CD4-positive, alpha-beta T cell treated with Interferon alpha-2 for 1 hour (primary cell): ENCODE data around the gene KCNQ5.

ENCODE experiments used
- DNase-seq, 2 donors: peaks; one replicate each; pipeline ENCODE4 v3.0.0-alpha.2; 2020 to 2022

KCNQ5 gene

DNA sequence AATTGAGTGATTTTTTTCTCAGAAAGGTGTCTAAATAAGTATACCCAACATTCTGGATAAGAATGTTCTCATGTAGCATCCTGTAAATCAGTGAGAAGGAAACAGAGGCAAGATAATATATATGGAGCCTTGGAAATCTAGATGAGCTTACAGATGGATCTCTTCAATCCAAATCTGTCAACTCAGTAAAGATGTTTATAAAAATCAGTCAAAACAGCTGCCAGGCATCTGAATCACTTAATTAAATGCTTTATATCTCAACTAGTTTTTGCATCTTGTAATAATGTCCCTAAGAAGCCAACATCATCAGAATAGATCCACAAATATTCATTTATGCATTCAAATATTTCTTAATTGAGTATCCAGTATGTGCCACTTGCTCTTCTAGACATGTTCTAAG lies 303.3 kb downstream of the KCNQ5 start:
- DNase-seq, result no peak

DNA sequence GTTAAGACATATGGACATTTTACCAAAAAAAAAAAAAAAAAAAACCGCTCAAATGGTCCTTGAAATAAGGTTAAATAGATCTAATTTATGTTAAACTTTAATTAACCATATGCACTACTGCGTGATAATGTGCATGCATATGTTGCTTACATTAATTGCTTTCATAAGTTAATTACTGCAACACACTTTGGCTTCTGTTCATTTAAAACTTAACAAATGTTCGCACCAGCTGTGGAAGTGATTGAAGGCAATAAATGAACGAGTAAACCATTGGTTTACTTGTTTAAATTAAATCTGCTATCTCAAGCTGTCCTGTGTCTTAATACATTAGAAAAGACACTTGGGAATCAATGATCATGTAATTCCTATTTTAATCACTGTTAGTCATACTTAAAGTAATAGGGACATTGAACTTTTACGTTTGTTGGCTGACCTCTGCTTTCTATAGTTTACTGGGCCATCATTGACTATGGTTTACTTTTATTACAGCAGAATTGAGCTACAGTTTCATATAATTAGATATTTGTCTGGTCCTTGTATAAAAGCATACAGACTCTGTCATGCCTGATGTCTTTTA lies 308.8 kb downstream of the KCNQ5 start:
- no peak for DNase-seq

DNA sequence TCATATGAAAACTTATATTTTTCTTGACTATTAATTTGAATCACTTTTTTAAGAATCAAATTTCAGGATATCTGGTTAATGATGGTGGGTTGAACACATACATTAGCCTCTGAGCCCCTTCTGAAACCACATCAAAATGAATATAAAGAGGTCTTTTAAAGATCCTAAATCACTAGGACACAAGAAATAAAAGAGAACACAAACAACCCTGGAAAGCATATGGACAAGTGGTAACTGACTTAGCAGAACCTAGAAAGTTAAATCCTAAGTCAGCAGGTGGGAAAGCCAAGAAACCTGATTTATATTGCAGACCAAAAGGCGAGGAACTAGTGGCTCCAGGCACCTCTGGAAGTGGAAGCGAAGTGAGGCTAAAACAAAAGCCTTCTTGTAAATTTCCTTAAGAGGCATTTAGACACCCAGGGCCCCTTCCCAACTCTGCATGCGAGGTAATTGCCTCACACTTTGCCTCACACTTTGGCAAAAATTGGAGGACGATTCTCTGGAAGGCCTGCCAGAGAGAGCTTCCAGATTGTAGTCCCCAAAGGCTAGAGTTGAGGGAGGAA lies 309.5 kb downstream of the KCNQ5 start:
- no peak for DNase-seq

DNA sequence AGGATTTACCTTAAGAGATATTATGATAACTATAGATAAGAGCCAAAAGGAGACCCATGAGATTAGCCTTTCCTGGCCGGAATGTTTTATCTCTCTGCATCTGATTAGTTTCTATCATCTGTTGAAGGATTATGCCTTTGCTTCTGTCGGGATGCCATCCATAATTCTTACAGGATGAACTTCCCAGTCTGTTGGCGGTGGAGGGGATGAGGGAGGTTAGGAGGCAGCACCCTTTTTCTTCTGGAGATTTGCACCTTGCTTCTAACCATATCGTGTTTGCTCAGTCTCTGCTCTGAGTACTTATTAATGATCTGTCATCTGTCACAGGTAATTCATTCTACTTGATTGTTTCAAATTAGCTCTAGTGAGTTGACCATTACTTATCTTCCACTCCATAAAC lies 311.4 kb downstream of the KCNQ5 start:
- no peak for DNase-seq

DNA sequence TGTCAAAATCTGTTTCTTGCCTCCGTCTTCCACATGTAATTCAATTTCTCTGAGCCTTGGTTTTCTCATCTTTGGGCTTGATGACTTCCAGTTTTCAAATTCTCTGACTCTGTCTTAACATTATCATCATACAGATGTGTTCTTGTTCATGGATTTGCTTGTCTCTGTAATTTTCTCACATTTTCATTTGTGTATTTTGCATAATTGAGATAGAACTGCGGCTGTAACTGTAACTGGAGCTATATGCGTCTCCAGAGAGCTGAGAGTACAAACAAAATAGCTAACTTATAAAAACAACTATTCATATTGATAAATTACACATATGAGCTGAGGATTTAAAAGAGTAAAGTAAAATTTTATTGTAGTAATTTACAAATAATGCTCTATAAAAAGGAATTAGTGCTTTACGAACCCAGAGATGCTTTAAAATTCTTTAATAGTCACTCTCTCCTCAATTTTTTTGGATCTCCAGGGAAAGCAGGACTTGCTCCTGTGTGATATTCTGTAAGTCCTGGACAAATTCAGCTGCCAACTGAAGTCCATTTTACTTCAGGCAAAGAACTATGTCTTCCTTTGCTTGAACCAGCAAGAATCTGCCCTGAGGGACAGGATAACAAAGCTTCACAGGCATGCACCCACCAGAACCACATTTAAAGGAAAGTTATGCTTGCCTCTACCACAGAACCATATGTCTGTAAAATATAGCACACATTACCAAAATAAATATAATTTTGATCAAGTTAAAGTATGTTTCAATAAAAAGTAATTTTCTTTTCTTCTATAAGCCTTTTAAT lies 315.1 kb downstream of the KCNQ5 start:
- no peak for DNase-seq

DNA sequence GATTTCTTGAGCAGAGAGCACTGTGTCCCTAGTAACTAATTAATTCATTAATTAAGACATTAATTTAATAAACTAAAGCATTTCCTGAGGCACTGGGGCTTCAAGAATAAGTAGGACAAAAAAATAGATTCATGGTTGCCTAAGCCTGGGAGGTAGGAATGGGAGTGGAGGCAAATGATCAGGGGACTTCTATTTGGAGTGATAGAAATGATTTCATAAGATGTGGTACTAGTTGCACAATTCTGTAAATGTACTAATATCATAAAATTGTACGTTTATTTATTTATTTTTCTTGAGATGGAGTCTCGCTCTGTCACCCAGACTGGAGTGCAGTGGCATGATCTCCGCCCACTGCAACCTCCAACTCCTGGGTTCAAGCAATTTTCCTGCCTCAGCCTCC lies 316.2 kb downstream of the KCNQ5 start:
- DNase-seq, result no peak

DNA sequence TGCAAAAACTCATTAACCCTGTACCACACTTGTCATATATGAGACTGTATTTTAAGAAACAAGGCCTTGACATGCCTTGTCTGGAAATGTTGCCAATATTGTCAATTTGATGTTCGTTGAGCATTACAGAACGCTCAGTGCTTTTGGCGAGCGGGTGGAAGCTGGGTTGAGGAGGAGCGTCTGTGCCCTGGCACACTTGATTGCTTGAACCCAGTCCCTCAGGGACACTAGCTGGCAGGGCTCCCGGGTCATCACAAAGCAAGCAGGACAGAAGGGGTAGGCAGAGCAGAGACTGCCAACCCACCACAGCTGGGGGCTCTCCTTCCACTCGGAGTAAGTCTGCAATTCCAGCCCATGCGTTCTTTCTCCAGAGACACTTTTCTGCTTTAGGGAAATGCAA lies 317.1 kb downstream of the KCNQ5 start:
- no peak for DNase-seq

DNA sequence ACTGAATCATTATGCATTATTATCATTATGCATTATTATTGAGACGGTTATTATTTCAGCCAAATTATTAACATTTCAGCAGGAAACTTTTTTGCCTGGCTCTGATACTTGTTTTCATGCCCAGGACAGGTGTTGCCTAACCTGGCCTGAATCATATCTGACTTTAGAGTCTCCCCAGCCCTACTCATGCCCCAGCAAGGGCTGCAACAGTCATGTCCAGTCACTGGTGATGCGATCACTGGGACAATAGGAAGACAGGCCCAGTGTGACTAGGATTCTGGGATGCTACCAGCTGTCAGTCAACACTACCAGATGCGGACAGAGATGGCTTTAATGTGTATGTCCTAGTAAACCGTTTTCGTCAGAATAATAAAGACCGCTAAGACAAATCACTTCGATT lies 318.4 kb downstream of the KCNQ5 start:
- DNase-seq, result no peak

DNA sequence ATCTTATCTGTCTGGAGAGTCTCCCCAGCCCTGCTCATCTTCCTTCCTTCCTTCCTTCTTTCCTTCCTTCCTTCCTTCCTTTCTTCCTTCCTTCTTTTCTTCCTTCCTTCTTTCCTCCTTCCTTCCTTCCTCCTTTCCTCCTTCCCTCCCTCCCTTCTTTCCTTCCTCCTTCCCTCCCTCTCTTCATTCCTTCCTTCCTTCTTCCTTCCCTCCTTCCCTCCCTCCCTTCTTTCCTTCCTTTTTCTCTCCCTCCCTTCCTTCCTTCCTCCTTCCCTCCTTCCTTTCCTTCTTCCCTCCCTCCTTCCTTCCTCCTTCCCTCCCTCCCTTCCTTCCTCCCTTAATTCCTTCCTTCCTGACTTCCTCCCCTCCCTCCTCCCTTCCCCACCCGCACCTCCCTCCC lies 319.4 kb downstream of the KCNQ5 start:
- DNase-seq, result no peak

DNA sequence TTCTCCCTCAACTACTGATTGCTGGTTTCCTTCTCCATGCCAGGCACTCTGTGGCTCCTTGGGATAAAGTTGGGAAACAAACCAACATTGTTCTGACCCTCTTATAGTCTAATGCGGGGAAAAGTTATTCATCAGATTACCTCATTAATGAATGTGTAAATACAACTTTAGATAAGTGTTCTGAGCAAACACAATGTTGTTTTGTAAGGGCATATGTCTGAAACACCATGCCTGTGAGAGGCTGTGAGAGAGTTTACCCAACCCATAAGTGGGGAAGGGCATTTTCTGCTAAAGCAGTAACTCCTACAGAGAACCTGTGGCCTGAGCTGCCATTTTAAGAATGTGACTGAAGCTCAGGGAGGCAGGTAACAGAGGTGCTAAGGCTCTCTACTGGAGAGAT lies 319.9 kb downstream of the KCNQ5 start:
- DNase-seq, result no peak

DNA sequence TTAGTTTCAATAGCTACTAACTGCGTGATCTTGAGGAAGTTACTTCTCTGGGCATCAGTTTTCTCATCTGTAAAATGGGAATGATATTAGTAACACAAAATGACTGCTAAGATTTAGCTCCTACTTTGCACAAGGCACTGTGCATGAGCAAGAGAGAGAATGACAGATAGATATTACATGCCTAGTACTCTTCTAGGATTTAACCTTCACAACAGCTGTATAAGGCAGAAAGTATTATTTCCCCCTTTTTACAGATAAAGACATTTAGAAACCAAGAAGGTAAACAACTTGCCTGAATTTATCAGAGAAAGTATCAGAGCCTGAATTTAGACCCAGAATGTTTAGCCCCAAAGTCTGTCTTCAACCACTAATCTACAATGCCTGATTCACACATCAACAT lies 321.8 kb downstream of the KCNQ5 start:
- no peak for DNase-seq

DNA sequence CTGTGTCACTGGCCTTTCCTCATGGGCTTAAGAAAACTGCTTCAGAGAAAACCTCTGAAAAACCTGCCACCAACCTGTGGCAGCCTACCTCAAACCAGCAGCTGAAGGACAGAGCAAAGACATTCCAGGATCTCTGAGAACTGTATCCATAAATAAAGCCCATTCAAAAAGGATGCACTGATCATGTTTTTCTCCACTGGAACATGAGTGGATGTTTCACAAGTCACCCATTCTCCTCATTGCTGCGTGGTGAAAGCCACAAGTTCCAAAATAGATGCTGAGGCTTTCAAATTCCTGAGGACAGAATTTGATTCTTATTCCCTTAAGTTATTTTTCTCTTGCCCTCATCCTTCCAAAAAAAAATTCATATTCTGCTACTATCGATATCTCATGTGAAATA lies 322.8 kb downstream of the KCNQ5 start:
- DNase-seq, result no peak

DNA sequence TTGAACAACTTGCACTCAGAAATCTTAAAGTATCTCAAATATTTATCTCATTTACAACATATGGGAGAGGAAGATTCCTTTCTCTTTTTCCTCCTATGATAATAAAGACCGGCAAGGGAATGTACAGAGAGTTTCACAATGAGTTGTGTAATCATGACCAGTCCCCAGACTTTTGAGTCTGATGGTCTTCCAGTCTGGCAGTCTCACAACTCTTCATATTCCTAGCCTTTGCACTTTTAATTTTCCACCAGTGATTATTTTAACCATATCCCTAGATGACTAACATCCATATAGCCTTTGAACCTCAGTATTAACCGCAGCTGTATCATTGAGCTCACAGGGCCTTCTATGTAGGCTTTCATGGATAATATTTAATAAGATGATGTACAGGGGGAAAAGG lies 324.9 kb downstream of the KCNQ5 start:
- DNase-seq, result no peak

DNA sequence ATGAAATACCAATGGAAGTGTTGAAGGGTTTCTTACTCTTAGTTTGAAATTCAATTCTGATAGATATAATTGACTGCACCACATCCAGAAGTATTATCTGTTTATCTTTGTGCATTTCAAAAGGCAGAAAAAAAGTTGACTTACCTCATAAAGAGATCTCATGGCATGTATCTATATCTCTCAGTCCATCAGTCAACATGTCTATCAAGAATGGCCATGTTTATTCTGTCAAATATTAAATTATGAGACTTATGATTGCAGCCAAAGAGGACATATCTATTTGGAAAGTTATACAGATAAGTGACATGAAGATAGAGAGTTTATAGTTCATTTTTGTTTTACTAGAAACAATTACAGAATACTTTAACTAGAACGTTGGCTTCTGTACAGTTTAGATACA lies 325.7 kb downstream of the KCNQ5 start:
- DNase-seq, result no peak

DNA sequence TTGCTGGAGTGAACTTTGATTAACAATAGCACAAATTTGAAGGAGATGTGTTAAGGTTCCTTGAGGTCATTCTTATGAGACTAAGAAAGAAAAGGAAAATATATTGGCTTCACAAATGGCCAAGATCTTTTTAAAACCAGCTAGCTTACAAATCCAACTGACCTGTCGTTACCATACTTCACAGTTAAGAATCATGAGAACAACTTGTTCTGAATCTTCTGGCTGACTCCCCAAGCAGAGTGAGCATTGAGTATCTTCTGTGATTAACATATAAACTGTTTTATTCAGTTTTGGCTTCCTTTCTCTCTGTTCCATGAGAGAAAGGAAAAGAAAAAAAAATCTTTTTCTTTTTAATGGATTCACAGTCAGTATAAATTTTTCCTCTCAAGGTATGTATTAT lies 326.3 kb downstream of the KCNQ5 start:
- no peak for DNase-seq

DNA sequence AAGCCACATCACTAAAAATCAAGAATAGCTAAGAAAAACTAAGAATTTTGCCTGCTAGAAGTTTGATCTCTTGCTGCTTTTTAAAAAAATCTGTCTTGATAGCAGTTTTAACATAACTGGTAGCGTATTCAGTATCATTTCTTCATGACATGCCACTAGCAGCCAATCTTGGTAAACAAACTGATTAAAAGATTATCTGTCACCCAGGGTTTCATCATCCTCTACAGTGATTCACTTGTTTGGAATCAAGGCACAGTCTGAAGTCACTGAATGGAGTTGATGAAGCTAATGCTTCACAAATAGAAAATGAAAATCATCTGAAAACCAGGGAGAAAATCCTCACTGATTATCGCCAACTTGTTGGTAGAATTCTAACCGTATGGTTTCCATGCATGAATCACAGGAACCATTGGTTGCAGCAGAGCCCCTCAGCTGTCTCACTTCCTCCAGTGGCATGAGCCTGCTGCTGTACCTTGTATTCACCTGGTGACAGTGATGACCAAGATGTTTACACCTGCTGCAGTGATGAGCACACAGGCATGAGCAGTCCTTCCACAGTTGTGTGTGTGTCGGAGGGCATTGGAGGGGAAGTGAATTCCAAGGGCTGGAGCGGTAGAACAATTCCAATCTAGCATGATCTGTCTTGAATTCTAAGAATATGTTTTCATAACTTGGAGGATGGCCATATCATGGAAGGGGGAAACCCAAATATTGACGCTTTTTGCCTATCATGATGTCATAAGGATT lies 328.4 kb downstream of the KCNQ5 start:
- no peak for DNase-seq

DNA sequence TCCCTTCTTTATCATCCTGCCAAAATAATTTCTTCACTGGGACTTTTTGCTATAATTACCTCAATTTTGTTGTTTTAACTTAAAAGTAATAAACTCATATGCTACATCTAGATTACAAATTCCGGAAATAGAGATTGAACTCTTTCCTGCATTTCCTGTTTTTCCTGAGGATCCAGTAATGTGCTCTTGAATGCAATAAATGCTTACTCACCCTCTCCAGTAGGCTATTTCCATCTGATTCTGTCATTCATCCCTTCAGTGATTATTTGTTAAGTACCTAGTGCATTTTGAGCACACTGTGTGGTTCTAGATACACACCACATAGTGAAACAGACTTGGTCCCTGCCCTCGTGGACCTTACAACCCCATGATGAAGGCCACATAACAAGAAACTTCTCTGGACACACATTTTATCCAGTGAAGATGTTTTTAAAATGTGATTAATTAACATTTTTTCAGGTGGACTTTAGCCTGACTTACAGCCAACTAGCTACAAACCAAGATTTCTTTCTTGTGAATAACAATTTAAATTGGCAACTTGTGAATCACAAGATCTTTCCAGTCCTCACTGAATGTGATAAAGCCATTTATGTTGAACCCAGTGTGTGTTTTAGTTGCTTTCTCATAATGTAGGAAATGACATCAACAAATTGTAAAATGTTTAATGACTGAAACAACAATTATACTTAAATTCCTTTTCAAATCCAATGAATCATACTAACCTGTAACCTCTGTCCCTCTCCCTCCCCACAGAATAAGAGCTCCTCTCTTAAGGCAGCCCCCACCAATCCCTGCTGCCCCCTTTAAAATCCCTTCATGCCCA lies 331.2 kb downstream of the KCNQ5 start:
- DNase-seq, result no peak

DNA sequence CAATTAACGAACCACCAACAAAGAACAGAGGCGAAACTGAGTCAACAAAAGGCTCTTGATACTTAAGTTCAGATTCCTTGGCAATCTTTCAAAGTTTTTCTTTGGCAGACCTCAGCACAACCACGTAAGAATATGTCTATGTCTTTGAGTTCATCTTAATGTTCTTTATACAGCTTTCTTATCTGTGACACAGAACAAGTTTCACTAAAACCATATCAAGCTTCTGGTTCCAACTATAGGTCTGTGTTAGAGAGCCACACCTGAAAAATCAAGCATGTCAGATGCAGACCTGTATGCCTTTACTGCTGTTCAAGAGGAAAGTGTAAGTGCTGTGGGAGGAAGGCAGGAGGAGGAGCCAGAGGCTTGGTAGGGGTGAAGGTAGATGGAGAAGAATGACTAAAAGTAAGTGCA lies 332.1 kb downstream of the KCNQ5 start:
- no peak for DNase-seq

DNA sequence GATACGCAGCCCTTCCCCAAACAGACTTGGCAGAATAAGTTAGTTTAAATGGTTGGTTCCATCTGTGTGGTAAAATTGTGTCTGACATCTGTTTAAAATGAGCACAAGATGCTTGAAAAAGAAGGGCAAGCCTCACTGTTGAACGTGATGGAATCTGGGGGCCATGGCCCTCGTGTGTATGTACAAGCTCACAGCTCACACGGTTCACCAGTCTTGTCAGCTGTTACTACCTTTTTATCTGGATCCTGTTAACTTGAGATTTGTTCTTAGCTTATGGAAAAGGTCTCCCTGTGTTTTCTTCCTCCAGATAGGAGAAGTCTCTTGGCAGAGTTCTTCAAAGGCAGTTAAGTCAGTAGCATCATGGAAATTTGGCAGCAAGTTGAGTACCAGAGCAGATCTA lies 332.9 kb downstream of the KCNQ5 start:
- no peak for DNase-seq

DNA sequence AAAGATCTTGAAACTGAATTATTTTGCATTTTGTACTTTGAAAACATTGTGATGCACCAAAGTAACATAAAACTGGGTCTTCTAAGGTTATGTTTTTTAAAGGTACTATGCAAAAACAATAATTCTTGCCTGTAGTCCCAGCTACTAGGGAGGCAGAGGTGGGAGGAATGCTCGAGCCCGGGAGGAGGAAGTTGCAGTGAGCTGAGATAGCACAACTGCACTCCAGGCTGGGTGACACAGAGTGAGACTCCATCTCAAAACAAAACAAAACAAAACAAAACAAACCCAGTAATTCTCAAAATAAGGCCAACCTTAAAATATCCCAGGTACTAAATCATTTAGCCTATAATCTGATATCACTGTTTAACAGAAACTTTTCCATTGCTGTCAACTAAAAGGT lies 333.8 kb downstream of the KCNQ5 start:
- no peak for DNase-seq

DNA sequence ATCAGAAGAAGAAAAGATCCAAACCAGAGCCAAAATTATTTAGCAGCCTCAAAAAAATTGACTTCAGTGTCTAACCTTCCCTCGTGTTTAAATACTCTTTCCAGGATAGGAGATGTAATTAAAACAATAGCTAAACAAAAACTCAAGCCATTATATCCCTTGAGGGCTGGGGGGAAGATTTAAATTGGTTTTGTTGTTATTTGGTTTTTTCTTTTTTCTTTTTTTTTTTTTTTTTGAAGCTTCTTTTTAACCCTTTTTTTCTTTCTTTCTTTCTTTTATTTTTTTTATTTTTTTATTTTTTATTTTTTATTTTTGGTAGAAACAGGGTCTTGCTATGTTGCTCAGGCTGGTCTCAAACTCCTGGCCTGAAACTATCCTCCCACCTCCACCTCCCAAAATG lies 334.4 kb downstream of the KCNQ5 start:
- no peak for DNase-seq

DNA sequence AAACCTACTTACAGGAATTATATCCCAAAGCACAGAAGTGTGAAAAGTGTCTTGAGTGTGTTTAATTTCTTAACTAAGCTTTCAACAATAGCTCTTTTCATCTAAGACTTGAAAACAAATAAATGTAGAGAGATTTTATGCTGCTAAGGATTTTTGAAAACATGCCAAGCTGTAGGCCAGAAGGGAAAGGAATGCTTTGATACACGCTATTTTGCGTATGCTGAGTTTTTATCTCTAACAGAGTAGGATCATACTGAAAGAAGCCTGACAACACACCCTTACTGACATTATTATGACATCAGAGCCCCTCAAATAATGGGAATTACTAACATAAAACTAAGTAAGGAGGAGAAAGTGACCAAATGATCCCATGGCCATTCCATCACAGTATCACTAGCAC lies 338.0 kb downstream of the KCNQ5 start:
- no peak for DNase-seq

DNA sequence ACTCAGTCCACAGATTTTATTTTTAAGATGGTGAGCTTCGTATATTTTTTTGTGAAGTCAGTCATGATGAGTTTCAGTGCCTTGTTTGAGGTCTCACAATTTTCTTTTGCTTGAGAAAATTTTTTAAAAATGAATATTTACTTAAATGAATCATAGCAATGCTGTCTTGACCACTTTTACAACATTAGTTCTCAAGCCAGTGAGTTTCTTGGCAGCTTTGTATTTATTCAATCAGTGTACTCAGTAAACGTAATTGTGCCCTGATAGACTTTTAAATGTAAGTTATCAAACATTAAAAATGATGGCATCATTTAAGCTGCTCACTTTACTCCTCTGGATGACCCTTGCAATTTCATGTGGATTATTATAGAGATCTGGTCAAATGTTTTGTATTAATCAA lies 342.1 kb downstream of the KCNQ5 start:
- no peak for DNase-seq
